CD4-positive, CD25-positive, alpha-beta regulatory T cell (primary cell): ENCODE results near the gene PAFAH1B2. TPM values are rescaled to one million over a fixed set of nuclear protein-coding genes. Genes with fewer than 3 reads are reported as not detected.
"Not testable (repeated sequence)": the region's sequence is repeated elsewhere in the genome, so short reads cannot be mapped to it uniquely, and the experiment has no call there.

Source experiments
- ATAC-seq, 2 donors: fragments of 150-1000 bp; cut with Tn5 transposase; one replicate each; pipeline ENCODE4 v1.10.0; 2021; ENCODE audit warnings: low read depth in 2 of 2, moderate number of reproducible peaks in 2 of 2, moderate library complexity in 1 of 2
- DNase-seq, 3 donors: peaks; one replicate each; pipeline versions ENCODE4 v3.0.0 to v3.0.0-alpha.2; 2012 to 2022; ENCODE audit warnings: mixed read lengths in 1 of 3
- H3K27ac ChIP-seq: one replicate; pipeline ENCODE4 v1.7.0; 2013; ENCODE audit warnings: mild to moderate bottlenecking, low read length; ENCODE audit not compliant: insufficient read depth, poor library complexity, severe bottlenecking
- H3K27me3 ChIP-seq: one replicate; pipeline ENCODE4 v1.7.0; 2013; ENCODE audit warnings: low read length; ENCODE audit not compliant: control insufficient read depth, insufficient read depth
- H3K36me3 ChIP-seq: one replicate; pipeline ENCODE4 v1.7.0; 2013; ENCODE audit warnings: mild to moderate bottlenecking, low read length, moderate library complexity; ENCODE audit not compliant: control insufficient read depth, insufficient read depth
- H3K4me1 ChIP-seq: 2 replicates; pipeline ENCODE4 v1.7.0; 2013; ENCODE audit warnings: mild to moderate bottlenecking, low read length; ENCODE audit not compliant: insufficient read depth, control insufficient read depth, poor library complexity, severe bottlenecking
- H3K4me3 ChIP-seq: one replicate; pipeline ENCODE4 v1.7.0; 2013; ENCODE audit warnings: low read depth, mild to moderate bottlenecking, low read length, moderate library complexity
- H3K9me3 ChIP-seq, 2 experiments: 1 replicate in 1 of 2; 2 replicates in 1 of 2; pipeline ENCODE4 v1.7.0; 2013; ENCODE audit warnings: low read length in 2 of 2, mild to moderate bottlenecking in 1 of 2, moderate library complexity in 1 of 2; ENCODE audit not compliant: control insufficient read depth in 2 of 2
- H3K27ac Mint-ChIP-seq, 3 donors: one replicate each; pipeline ENCODE4 v1.8.0; 2020 to 2022; ENCODE audit warnings: mild to moderate bottlenecking in 3 of 3, mixed read lengths in 3 of 3, moderate library complexity in 2 of 3
- H3K27me3 Mint-ChIP-seq: one replicate; pipeline ENCODE4 v1.8.0; 2022; ENCODE audit warnings: mild to moderate bottlenecking, mixed read lengths
- H3K36me3 Mint-ChIP-seq: one replicate; pipeline ENCODE4 v1.8.0; 2020; ENCODE audit warnings: mixed read lengths
- H3K4me1 Mint-ChIP-seq, 4 donors: one replicate each; pipeline ENCODE4 v1.8.0; 2020 to 2022; ENCODE audit warnings: mixed read lengths in 4 of 4, mild to moderate bottlenecking in 1 of 4
- H3K4me3 Mint-ChIP-seq, 4 donors: one replicate each; pipeline ENCODE4 v1.8.0; 2020 to 2022; ENCODE audit warnings: mild to moderate bottlenecking in 4 of 4, mixed read lengths in 4 of 4, moderate library complexity in 3 of 4
- H3K9me3 Mint-ChIP-seq, 7 donors: one replicate each; pipeline ENCODE4 v1.8.0; 2020 to 2022; ENCODE audit warnings: mixed read lengths in 7 of 7, mild to moderate bottlenecking in 3 of 7, moderate library complexity in 2 of 7
- polyA plus RNA-seq, 4 donors: library from polyadenylated mRNA; unstranded; fragments of 300-500 nt; fragmentation: Illumina TruSeq; gene quantifications; one replicate each; pipeline ENCODE4 v1.2.3, GENCODE V29; 2021
- total RNA-seq: library from RNA; stranded (reverse); gene quantifications from one replicate; pipeline ENCODE4 v1.2.3, GENCODE V29; 2022

The PAFAH1B2 gene
- total and polyA plus RNA-seq, 5 donors from 2014 or later: 15.0 to 43.3 (median 18.1) TPM

DNA sequence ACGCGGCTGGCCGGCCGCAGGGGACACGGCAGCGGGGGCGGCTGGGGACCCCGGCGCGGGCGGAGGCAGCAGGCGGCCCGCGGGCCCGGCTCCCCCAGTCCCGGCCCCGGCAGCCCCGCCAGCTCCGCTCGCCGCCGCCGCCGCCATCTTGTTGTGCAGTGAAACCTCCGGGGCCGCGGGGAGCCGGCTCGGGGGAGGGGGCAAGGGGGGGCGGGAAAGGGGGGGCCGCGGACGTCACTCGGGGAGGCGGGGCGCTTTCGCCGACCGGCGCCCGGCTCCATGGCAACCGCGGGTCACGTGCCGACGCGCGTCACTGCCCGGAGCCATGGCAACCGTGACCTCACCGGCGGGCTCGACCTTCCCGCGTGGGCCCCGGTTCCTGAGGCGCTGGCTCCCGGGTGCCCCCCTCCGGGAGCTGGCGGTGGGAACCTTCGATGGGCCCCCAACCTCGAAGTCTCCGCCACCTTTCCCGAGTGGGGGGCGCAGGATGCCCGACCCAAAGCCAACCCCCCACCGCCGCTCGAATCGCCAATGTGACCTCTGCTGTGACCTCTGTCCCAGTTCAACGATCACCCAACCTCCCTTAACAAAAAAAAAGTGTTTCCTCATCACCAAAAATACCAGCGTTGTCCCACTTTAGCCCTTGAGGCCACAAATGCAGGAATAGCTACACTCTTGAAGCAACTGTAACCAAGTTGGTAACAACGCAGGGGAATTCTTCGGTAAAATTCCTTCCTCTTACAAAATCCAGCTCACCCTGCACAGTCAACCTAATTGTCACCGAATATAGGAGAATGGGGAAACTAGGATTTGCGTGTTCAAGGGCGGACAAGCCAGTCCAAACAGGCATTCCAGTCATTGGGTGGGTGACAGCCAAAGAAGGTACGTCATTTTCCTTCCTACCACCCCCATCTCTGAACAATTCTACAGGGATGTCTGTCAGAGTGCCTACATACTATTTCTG is 45.5 kb upstream of the PAFAH1B2 start, which contains the start of gene SIK3:
Gene SIK3, minus strand, starts transcription at position 160 of the 964 bp plus-strand sequence. Its CDS starts 13 bp downstream, at position 147.
- Histone ChIP-seq H3K27ac (peak within 1 kb of the TSS; percentile 94), H3K27me3 (no peaks in the 10 kb centered on the region), H3K9me3 (no peaks in the 10 kb centered on the region), H3K36me3 (no peaks in the 10 kb centered on the region), H3K4me3 (peak within 1 kb of the TSS; percentile 88), H3K4me1 (peaks cover 44% of the 10 kb centered on the region)
- Mint-ChIP-seq H3K27ac (peak within 1 kb of the TSS; percentile 94 to 99 (median 99)), H3K9me3 (peaks cover 0 to 2% (median 0%) of the 10 kb centered on the region in 7 donors), H3K4me3 (peak within 1 kb of the TSS; percentile 94 to 99 (median 98)), H3K4me1 (peaks cover 14 to 55% (median 43%) of the 10 kb centered on the region in 4 donors), H3K36me3 (no peaks in the 10 kb centered on the region), H3K27me3 (peaks cover 19% of the 10 kb centered on the region)
- DNase-seq (peak; percentile 90 to 92 (median 91)), ATAC-seq (peak; percentile 82 to 89)

GRCh38 chr11:117099696-117100095 is 44.4 kb upstream of the PAFAH1B2 start:
- H3K4me3 ChIP-seq: no peak overlapping the region
- H3K36me3 ChIP-seq: no peaks in the 10 kb centered on the region
- ATAC-seq: no peak
- peaks cover 37% of the 10 kb centered on the region for H3K4me1 ChIP-seq
- Mint-ChIP-seq H3K9me3 (peaks cover 0 to 2% (median 0%) of the 10 kb centered on the region in 7 donors), H3K27ac (peak overlapping the region; percentile 85 to 99 (median 99)), H3K36me3 (no peaks in the 10 kb centered on the region), H3K27me3 (peaks cover 19% of the 10 kb centered on the region), H3K4me3 (peak overlapping the region; percentile 57 to 98 (median 92)), H3K4me1 (peaks cover 14 to 44% (median 36%) of the 10 kb centered on the region in 4 donors)
- no peak for DNase-seq
- no peaks in the 10 kb centered on the region for H3K9me3 ChIP-seq
- H3K27me3 ChIP-seq: no peaks in the 10 kb centered on the region
- H3K27ac ChIP-seq: no peak overlapping the region

GRCh38 chr11:117100556-117100955 is 43.5 kb upstream of the PAFAH1B2 start:
- H3K27me3 ChIP-seq: no peaks in the 10 kb centered on the region
- DNase-seq (no peak), ATAC-seq (no peak)
- H3K9me3 ChIP-seq: no peaks in the 10 kb centered on the region
- H3K4me1 ChIP-seq: peaks cover 28% of the 10 kb centered on the region
- no peak overlapping the region for H3K4me3 ChIP-seq
- Mint-ChIP-seq H3K27ac (peak overlapping the region in 2 of 3 donors; percentile 65 to 81), H3K4me1 (peaks cover 6 to 35% (median 28%) of the 10 kb centered on the region in 4 donors), H3K9me3 (peaks cover 0 to 2% (median 0%) of the 10 kb centered on the region in 7 donors), H3K36me3 (no peaks in the 10 kb centered on the region), H3K27me3 (peaks cover 19% of the 10 kb centered on the region), H3K4me3 (peak overlapping the region in 2 of 4 donors; percentile 6 to 98)
- no peaks in the 10 kb centered on the region for H3K36me3 ChIP-seq
- no peak overlapping the region for H3K27ac ChIP-seq

DNA sequence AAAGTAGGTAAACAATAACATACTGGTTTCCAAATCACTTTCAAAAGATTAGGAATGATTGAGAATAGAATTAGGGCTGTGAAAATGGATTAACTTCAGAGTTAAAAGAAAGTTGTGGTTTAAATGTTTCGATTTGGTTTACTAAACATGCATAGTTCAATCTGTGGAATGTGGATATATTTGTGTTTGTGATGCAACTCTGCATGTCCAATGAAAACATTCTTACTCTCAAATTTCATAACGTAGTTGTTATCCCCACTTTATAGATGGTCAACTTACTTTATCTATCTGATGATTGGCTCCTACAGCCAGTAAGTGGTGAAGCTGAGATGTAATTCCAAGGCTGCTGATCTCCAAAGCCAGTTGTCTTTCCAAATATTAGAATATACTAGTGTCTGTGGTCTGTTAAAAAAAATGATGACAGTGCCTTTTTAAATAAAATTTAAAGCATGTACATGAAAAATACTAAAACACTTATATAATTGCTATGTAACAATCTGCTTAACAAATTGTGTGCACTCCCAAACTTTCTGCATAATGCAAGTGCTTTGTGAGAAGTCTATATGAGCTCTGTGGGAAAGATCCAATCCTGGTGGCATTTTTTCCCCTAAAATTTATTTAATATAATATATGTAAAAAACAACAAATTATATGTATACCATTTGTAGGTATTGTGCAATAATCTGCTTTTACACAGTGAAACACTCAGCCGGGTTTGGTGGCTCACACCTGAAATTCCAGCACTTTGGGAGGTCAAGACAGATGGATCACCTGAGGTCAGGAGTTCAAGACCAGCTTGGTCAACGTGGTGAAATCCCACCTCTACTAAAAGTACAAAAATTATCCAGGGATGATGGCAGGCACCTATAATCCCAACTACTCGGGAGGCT is 36.1 kb upstream of the PAFAH1B2 start:
- Mint-ChIP-seq H3K27me3 (peaks cover 5% of the 10 kb centered on the region), H3K9me3 (no peaks in the 10 kb centered on the region), H3K4me3 (no peak overlapping the region), H3K36me3 (no peaks in the 10 kb centered on the region), H3K4me1 (peaks cover 0 to 6% (median 2%) of the 10 kb centered on the region in 4 donors), H3K27ac (no peak overlapping the region)
- Histone ChIP-seq H3K27me3 (no peaks in the 10 kb centered on the region), H3K4me1 (no peaks in the 10 kb centered on the region), H3K36me3 (no peaks in the 10 kb centered on the region), H3K27ac (no peak overlapping the region), H3K4me3 (no peak overlapping the region), H3K9me3 (no peaks in the 10 kb centered on the region)
- no peak for DNase-seq
- ATAC-seq: no peak

GRCh38 chr11:117110294-117110950 is 33.7 kb upstream of the PAFAH1B2 start:
- Mint-ChIP-seq H3K27me3 (peaks cover 5% of the 10 kb centered on the region), H3K4me3 (no peak overlapping the region), H3K36me3 (no peaks in the 10 kb centered on the region), H3K4me1 (peaks cover 0 to 6% (median 2%) of the 10 kb centered on the region in 4 donors), H3K9me3 (no peaks in the 10 kb centered on the region), H3K27ac (no peak overlapping the region)
- Histone ChIP-seq H3K4me3 (no peak overlapping the region), H3K9me3 (no peaks in the 10 kb centered on the region), H3K27ac (no peak overlapping the region), H3K27me3 (no peaks in the 10 kb centered on the region), H3K36me3 (no peaks in the 10 kb centered on the region), H3K4me1 (no peaks in the 10 kb centered on the region)
- DNase-seq (no peak), ATAC-seq (no peak)

DNA sequence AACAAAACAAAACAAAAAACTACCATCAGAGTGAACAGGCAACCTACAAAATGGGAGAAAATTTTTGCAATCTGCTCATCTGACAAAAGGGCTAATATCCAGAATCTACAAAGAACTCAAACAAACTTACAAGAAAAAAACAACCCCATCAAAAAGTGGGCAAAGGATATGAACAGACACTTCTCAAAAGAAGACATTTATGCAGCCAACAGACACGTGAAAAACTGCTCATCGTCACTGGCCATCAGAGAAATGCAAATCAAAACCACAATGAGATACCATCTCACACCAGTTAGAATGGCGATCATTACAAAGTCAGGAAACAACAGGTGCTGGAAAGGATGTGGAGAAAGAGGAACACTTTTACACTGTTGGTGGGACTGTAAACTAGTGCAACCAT is 31.6 kb upstream of the PAFAH1B2 start:
- H3K9me3 Mint-ChIP-seq, H3K27me3 Mint-ChIP-seq, H3K4me3 Mint-ChIP-seq, H3K4me1 ChIP-seq, H3K27me3 ChIP-seq, H3K4me3 ChIP-seq, H3K27ac Mint-ChIP-seq, H3K36me3 Mint-ChIP-seq, ATAC-seq, H3K36me3 ChIP-seq, H3K4me1 Mint-ChIP-seq, H3K27ac ChIP-seq, DNase-seq, H3K9me3 ChIP-seq: not testable (repeated sequence)

DNA sequence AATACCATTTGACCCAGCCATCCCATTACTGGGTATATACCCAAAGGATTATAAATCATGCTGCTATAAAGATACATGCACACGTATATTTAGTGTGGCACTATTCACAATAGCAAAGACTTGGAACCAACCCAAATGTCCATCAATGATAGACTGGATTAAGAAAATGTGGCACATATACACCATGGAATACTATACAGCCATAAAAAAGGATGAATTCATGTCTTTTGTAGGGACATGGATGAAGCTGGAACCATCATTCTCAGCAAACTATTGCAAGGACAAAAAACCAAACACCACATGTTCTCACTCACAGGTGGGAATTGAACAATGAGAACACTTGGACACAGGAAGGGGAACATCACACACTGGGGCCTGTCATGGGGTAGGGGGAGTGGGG is 31.1 kb upstream of the PAFAH1B2 start:
- H3K4me3 Mint-ChIP-seq, H3K27ac ChIP-seq, H3K36me3 Mint-ChIP-seq, ATAC-seq, H3K4me3 ChIP-seq, H3K4me1 Mint-ChIP-seq, H3K27ac Mint-ChIP-seq, H3K36me3 ChIP-seq, H3K27me3 ChIP-seq, H3K4me1 ChIP-seq, DNase-seq, H3K9me3 ChIP-seq, H3K9me3 Mint-ChIP-seq: not testable (repeated sequence)
- peaks cover 12% of the 10 kb centered on the region for H3K27me3 Mint-ChIP-seq
